ENCODE results near the gene ZCWPW1. TPM values are rescaled to one million over a fixed set of nuclear protein-coding genes. Genes with fewer than 3 reads are reported as not detected.
"Not testable (repeated sequence)": the region's sequence is repeated elsewhere in the genome, so short reads cannot be mapped to it uniquely, and the experiment has no call there.

ZCWPW1 gene
- total and polyA plus RNA-seq, 2 experiments from 2014 or later, result 2.2 to 3.3 TPM

- H3K79me2 ChIP-seq, result no peaks in the 10 kb centered on the region
- 99% methylated on average over 3 of the region's 3 CpGs for WGBS (ENCODE audit: low lambda C conversion rate, missing lambda C conversion rate)
- no peak overlapping the region for H3K4me3 ChIP-seq
- H3K27ac ChIP-seq, result no peak overlapping the region
- no peak for DNase-seq (ENCODE audit: low spot score)
- no peaks in the 10 kb centered on the region for H3K27me3 ChIP-seq
- TF ChIP-seq CTCF (IDR thresholded peaks at IDR 0.05; ENCODE audit: poor library complexity) (no peak), EZH2phosphoT487 (IDR thresholded peaks at IDR 0.05; ENCODE audit: low read depth, severe bottlenecking, unreplicated experiment) (no peak), EZH2 (IDR thresholded peaks at IDR 0.05; ENCODE audit: borderline replicate concordance) (no peak)
- no peaks in the 10 kb centered on the region for H3K9me2 ChIP-seq (replicated peaks; ENCODE audit: insufficient read depth)
- H3K4me1 ChIP-seq (ENCODE audit: insufficient read depth), result no peaks in the 10 kb centered on the region
- no peaks in the 10 kb centered on the region for H3K36me3 ChIP-seq (replicated peaks; ENCODE audit: insufficient read depth, low read depth)
- no peaks in the 10 kb centered on the region for H4K20me1 ChIP-seq (ENCODE audit: insufficient read depth, poor library complexity, severe bottlenecking)
- H3K4me2 ChIP-seq, result no peak overlapping the region
- H2AFZ ChIP-seq, result no peak overlapping the region
- no peaks in the 10 kb centered on the region for H3K9me3 ChIP-seq (ENCODE audit: low read depth)
These were observed 24.0 kb upstream of the ZCWPW1 start for GRCh38 chr7:100452513-100452912.

- H3K4me2 ChIP-seq, result no peak overlapping the region
- no peaks in the 10 kb centered on the region for H3K27me3 ChIP-seq
- H3K9me3 ChIP-seq (ENCODE audit: low read depth), result no peaks in the 10 kb centered on the region
- WGBS (ENCODE audit: low lambda C conversion rate, missing lambda C conversion rate), result 90% methylated on average over 13 of the region's 13 CpGs
- DNase-seq (ENCODE audit: low spot score), result no peak
- H3K27ac ChIP-seq, result no peak overlapping the region
- H3K36me3 ChIP-seq (replicated peaks; ENCODE audit: insufficient read depth, low read depth), result no peaks in the 10 kb centered on the region
- no peak for TF ChIP-seq EZH2 (IDR thresholded peaks at IDR 0.05; ENCODE audit: borderline replicate concordance)
- TF ChIP-seq EZH2phosphoT487 (IDR thresholded peaks at IDR 0.05; ENCODE audit: low read depth, severe bottlenecking, unreplicated experiment), result no peak
- no peak for TF ChIP-seq CTCF (IDR thresholded peaks at IDR 0.05; ENCODE audit: poor library complexity)
- H2AFZ ChIP-seq, result no peak overlapping the region
- H3K4me1 ChIP-seq (ENCODE audit: insufficient read depth), result peaks cover 7% of the 10 kb centered on the region
- H3K9me2 ChIP-seq (replicated peaks; ENCODE audit: insufficient read depth), result no peaks in the 10 kb centered on the region
- H3K4me3 ChIP-seq, result no peak overlapping the region
- H3K79me2 ChIP-seq, result no peaks in the 10 kb centered on the region
- H4K20me1 ChIP-seq (ENCODE audit: insufficient read depth, poor library complexity, severe bottlenecking), result no peaks in the 10 kb centered on the region
These were observed 20.8 kb upstream of the ZCWPW1 start for GRCh38 chr7:100449190-100449795.

- DNase-seq (ENCODE audit: low spot score); H3K27me3 ChIP-seq; H3K36me3 ChIP-seq (replicated peaks; ENCODE audit: insufficient read depth, low read depth); H2AFZ ChIP-seq; H3K9me2 ChIP-seq (replicated peaks; ENCODE audit: insufficient read depth); H3K4me1 ChIP-seq (ENCODE audit: insufficient read depth); H3K9me3 ChIP-seq (ENCODE audit: low read depth); H3K79me2 ChIP-seq; H4K20me1 ChIP-seq (ENCODE audit: insufficient read depth, poor library complexity, severe bottlenecking); H3K27ac ChIP-seq; H3K4me2 ChIP-seq; H3K4me3 ChIP-seq: not testable (repeated sequence)
- WGBS (ENCODE audit: low lambda C conversion rate, missing lambda C conversion rate), result 93% methylated on average over 6 of the region's 8 CpGs
These were observed 18.9 kb upstream of the ZCWPW1 start for GRCh38 chr7:100447363-100447762.

- no peak for DNase-seq (ENCODE audit: low spot score)
- no peak overlapping the region for H2AFZ ChIP-seq
- no peak overlapping the region for H3K4me2 ChIP-seq
- peaks cover 9% of the 10 kb centered on the region for H3K4me1 ChIP-seq (ENCODE audit: insufficient read depth)
- H3K9me2 ChIP-seq (replicated peaks; ENCODE audit: insufficient read depth), result no peaks in the 10 kb centered on the region
- H3K27ac ChIP-seq, result no peak overlapping the region
- no peaks in the 10 kb centered on the region for H3K36me3 ChIP-seq (replicated peaks; ENCODE audit: insufficient read depth, low read depth)
- WGBS (ENCODE audit: low lambda C conversion rate, missing lambda C conversion rate), result 69% methylated on average over 2 of the region's 2 CpGs
- no peaks in the 10 kb centered on the region for H3K27me3 ChIP-seq
- H3K79me2 ChIP-seq, result no peaks in the 10 kb centered on the region
- TF ChIP-seq EZH2phosphoT487 (IDR thresholded peaks at IDR 0.05; ENCODE audit: low read depth, severe bottlenecking, unreplicated experiment) (no peak), CTCF (IDR thresholded peaks at IDR 0.05; ENCODE audit: poor library complexity) (no peak), EZH2 (IDR thresholded peaks at IDR 0.05; ENCODE audit: borderline replicate concordance) (no peak)
- no peaks in the 10 kb centered on the region for H4K20me1 ChIP-seq (ENCODE audit: insufficient read depth, poor library complexity, severe bottlenecking)
- H3K9me3 ChIP-seq (ENCODE audit: low read depth), result no peaks in the 10 kb centered on the region
- no peak overlapping the region for H3K4me3 ChIP-seq
These were observed 17.5 kb upstream of the ZCWPW1 start for GRCh38 chr7:100446040-100446439.
